IMR-90 (cell line): ENCODE measurements around the gene MMP2. TPM values are rescaled to one million over a fixed set of nuclear protein-coding genes. Genes with fewer than 3 reads are reported as not detected.

Source experiments
- ATAC-seq: fragments of 200-7000 bp; cut with Tn5 transposase; 2 replicates; pipeline ENCODE4 v1.9.1; 2020; ENCODE audit warnings: low read depth, mild to moderate bottlenecking, moderate library complexity
- BruUV-seq: library from RNA; stranded (reverse); fragments of 400-500 nt; replicated peaks from 2 replicates; lab custom pipeline; 2021; lab: Mats Ljungman, UMichigan
- CTCF ChIA-PET: fragments of 300-600 bp; formaldehyde crosslinking; extraction: SDS; loops from one replicate; lab custom pipeline; 2021; ENCODE audit warnings: antibody characterized with exemption; lab: Yijun Ruan, JAX
- POLR2A ChIA-PET: fragments of 300-600 bp; sonication (Branson Sonifier 250); formaldehyde crosslinking; loops from one replicate; lab custom pipeline; 2022; ENCODE audit warnings: antibody characterized with exemption; ENCODE audit not compliant: unreplicated experiment; lab: Charles Lee
- DNase-seq: peaks from one replicate; pipeline ENCODE4 v3.0.0; 2013
- H2AFZ ChIP-seq: replicated peaks from 2 replicates; pipeline ENCODE3; 2013; ENCODE audit warnings: low read length, mild to moderate bottlenecking; ENCODE audit not compliant: poor library complexity
- H2AK5ac ChIP-seq: 2 replicates; pipeline ENCODE4 v1.6.1; 2013; ENCODE audit warnings: low read depth, low read length, inconsistent platforms
- H2AK9ac ChIP-seq: replicated peaks from 2 replicates; pipeline ENCODE3; 2013; ENCODE audit warnings: mild to moderate bottlenecking, low read depth, low read length, moderate library complexity; ENCODE audit not compliant: poor library complexity
- H2BK120ac ChIP-seq: 2 replicates; pipeline ENCODE4 v1.6.1; 2013; ENCODE audit warnings: low read depth, low read length, inconsistent platforms
- H2BK15ac ChIP-seq: 3 replicates; pipeline ENCODE4 v1.6.1; 2013; ENCODE audit warnings: low read depth, low read length, inconsistent platforms
- H2BK20ac ChIP-seq: 2 replicates; pipeline ENCODE4 v1.6.1; 2013; ENCODE audit warnings: low read depth, mild to moderate bottlenecking, inconsistent platforms, low read length, moderate library complexity
- H2BK5ac ChIP-seq: 2 replicates; pipeline ENCODE4 v1.6.1; 2013; ENCODE audit warnings: mild to moderate bottlenecking, low read depth, low read length, inconsistent platforms; ENCODE audit not compliant: poor library complexity, severe bottlenecking
- H3K14ac ChIP-seq: replicated peaks from 2 replicates; pipeline ENCODE4 v1.6.1; 2013; ENCODE audit warnings: low read depth, low read length, inconsistent platforms
- H3K18ac ChIP-seq: 2 replicates; pipeline ENCODE4 v1.6.1; 2013; ENCODE audit warnings: low read depth, low read length, control low read depth
- H3K23ac ChIP-seq: 2 replicates; pipeline ENCODE4 v1.6.1; 2013; ENCODE audit warnings: low read depth, low read length, inconsistent platforms
- H3K27ac ChIP-seq: 2 replicates; pipeline ENCODE4 v1.5.1; 2013; ENCODE audit warnings: mild to moderate bottlenecking, control low read depth, low read length; ENCODE audit not compliant: insufficient read depth
- H3K27me3 ChIP-seq: 2 replicates; pipeline ENCODE4 v1.6.1; 2013; ENCODE audit warnings: low read length; ENCODE audit not compliant: control insufficient read depth, insufficient read depth
- H3K36me3 ChIP-seq: 2 replicates; pipeline ENCODE4 v1.6.1; 2013; ENCODE audit warnings: low read length, mixed read lengths; ENCODE audit not compliant: control insufficient read depth, insufficient read depth
- H3K4ac ChIP-seq: 2 replicates; pipeline ENCODE4 v1.6.1; 2013; ENCODE audit warnings: low read depth, low read length, inconsistent platforms
- H3K4me1 ChIP-seq: 2 replicates; pipeline ENCODE4 v1.6.1; 2013; ENCODE audit warnings: low read length, mixed read lengths; ENCODE audit not compliant: control insufficient read depth, insufficient read depth
- H3K4me2 ChIP-seq: 2 replicates; pipeline ENCODE4 v1.6.1; 2013; ENCODE audit warnings: low read depth, mild to moderate bottlenecking, control low read depth, low read length, moderate library complexity
- H3K4me3 ChIP-seq: 2 replicates; pipeline ENCODE4 v1.5.1; 2013; ENCODE audit warnings: low read depth, mild to moderate bottlenecking, control low read depth, low read length, moderate library complexity; ENCODE audit not compliant: insufficient read depth
- H3K56ac ChIP-seq: 2 replicates; pipeline ENCODE4 v1.6.1; 2013; ENCODE audit warnings: low read length, inconsistent platforms; ENCODE audit not compliant: insufficient read depth; ENCODE audit errors: extremely low read depth
- H3K79me1 ChIP-seq, 2 experiments: 2 replicates each; pipeline ENCODE4 v1.6.1; 2013; ENCODE audit warnings: low read length in 2 of 2, inconsistent platforms in 1 of 2, low read depth in 1 of 2
- H3K9ac ChIP-seq: 2 replicates; pipeline ENCODE4 v1.6.1; 2013; ENCODE audit warnings: low read depth, low read length, control low read depth
- H3K9me1 ChIP-seq: 2 replicates; pipeline ENCODE4 v1.6.1; 2013; ENCODE audit warnings: low read length, inconsistent platforms; ENCODE audit not compliant: insufficient read depth
- H3K9me3 ChIP-seq: 2 replicates; pipeline ENCODE4 v1.6.1; 2013; ENCODE audit warnings: low read length; ENCODE audit not compliant: control insufficient read depth, insufficient read depth
- H4K20me1 ChIP-seq: 2 replicates; pipeline ENCODE4 v1.6.1; 2013; ENCODE audit warnings: low read length, inconsistent platforms; ENCODE audit not compliant: insufficient read depth
- H4K5ac ChIP-seq: 2 replicates; pipeline ENCODE4 v1.6.1; 2013; ENCODE audit warnings: mild to moderate bottlenecking, low read depth, low read length, control low read depth
- H4K8ac ChIP-seq, 2 experiments: 2 replicates each; pipeline ENCODE4 v1.6.1; 2013; ENCODE audit warnings: low read depth in 2 of 2, low read length in 2 of 2, control low read depth in 1 of 2, inconsistent platforms in 1 of 2
- H4K91ac ChIP-seq: 2 replicates; pipeline ENCODE4 v1.6.1; 2013; ENCODE audit warnings: low read depth, low read length, inconsistent platforms; ENCODE audit not compliant: insufficient read depth
- CEBPB ChIP-seq: IDR thresholded peaks from 2 replicates; pipeline ENCODE4 v1.6.1; 2012; ENCODE audit warnings: low read depth, low read length, improper control_type of control experiment
- FOS ChIP-seq: fragments of 150-350 bp; IDR thresholded peaks from 2 replicates; pipeline ENCODE4 v1.6.1; 2016; ENCODE audit warnings: low read depth, low read length
- WGBS, 2 experiments: methylation state at CpG; one replicate each; pipeline versions ENCODE4 v1.1.5 to v1.1.7; 2013; ENCODE audit warnings: missing lambda C conversion rate in 2 of 2; ENCODE audit not compliant: insufficient read length in 1 of 2; ENCODE audit errors: extremely low coverage in 2 of 2; 5-methylcytosine and 5-hydroxymethylcytosine counted together
- dilution Hi-C: fragments of 300-500 bp; cut with HindIII; formaldehyde crosslinking; loops from one replicate; pipeline ENCODE4 v1.14.3; 2018; ENCODE audit warnings: low sequenced_read_pairs; ENCODE audit not compliant: unreplicated experiment
- in situ Hi-C: fragments of 300-500 bp; cut with MboI; formaldehyde crosslinking; loops from 3 replicates; pipeline ENCODE4 v1.14.3; 2019; ENCODE audit warnings: low sequenced_read_pairs, inconsistent platforms, mixed read lengths
- intact Hi-C: fragments of 100-400 bp; cut with micrococcal nuclease; formaldehyde crosslinking; loops from 2 replicates; pipeline ENCODE4 v1.10.0; 2022
- polyA plus RNA-seq, 3 experiments: library from polyadenylated mRNA; depleted of rRNA; stranded (reverse); fragments of >200 nt; gene quantifications; 2 replicates each; pipeline ENCODE4 v1.2.3, GENCODE V29; 2012; ENCODE audit warnings: low replicate concordance in 1 of 3
- total RNA-seq: library from RNA; depleted of rRNA; stranded (reverse); fragments of >200 nt; gene quantifications from 2 replicates; pipeline ENCODE4 v1.2.3, GENCODE V29; 2012; rRNA removed
- TF ChIP-seq, protein P1 (sequence below): fragments of 150-350 bp; IDR thresholded peaks from 2 replicates; pipeline ENCODE4 v1.6.1; 2017; ENCODE audit warnings: mild to moderate bottlenecking, antibody characterized with exemption, low read length, low read depth
- TF ChIP-seq, protein P2 (sequence below): conservative IDR thresholded peaks from 2 replicates; pipeline ENCODE4 v1.5.1; 2012; ENCODE audit warnings: mild to moderate bottlenecking, low read depth, low read length, improper control_type of control experiment

MMP2 gene
- total and polyA plus RNA-seq, 2 of the 4 experiments (the other 2 are of a cell fraction), result 240 to 574 TPM

DNA sequence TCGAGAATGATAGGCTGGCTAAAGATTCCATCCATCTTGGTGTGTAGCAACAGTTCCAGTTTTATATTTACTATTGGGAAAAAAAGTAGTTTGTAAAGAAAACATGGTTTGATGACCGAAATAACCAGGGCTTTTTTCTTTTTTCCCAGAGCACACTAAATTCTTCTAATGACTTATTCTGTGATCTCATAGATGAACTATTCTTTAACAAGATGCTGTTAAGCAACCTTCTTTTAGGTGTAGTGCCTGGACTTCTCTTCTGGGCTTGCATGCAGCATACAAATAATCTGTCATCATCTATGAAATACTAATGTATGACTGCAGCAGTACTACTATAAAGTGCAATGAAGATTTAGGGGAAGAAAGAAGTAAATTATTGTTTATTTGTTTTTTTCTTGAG lies 76.4 kb downstream of the MMP2 start:
- Histone ChIP-seq H3K27ac (no peak overlapping the region), H4K91ac (no peak overlapping the region), H4K8ac (no peak overlapping the region), H2BK15ac (no peak overlapping the region), H2AFZ (no peak overlapping the region), H3K79me1 (no peaks in the 10 kb centered on the region), H3K56ac (no peak overlapping the region), H2BK120ac (no peak overlapping the region), H2AK5ac (no peak overlapping the region), H3K4me2 (no peak overlapping the region), H3K9ac (no peak overlapping the region), H3K23ac (no peak overlapping the region), H2BK20ac (no peak overlapping the region), H3K27me3 (no peaks in the 10 kb centered on the region), H4K5ac (no peak overlapping the region), H3K9me3 (peaks cover 4% of the 10 kb centered on the region; the same call in 1 of the 2 replicates), H3K4ac (no peak overlapping the region), H3K36me3 (no peaks in the 10 kb centered on the region), H3K9me1 (no peaks in the 10 kb centered on the region), H3K4me1 (peaks cover 1% of the 10 kb centered on the region), H3K4me3 (no peak overlapping the region), H3K14ac (no peak overlapping the region), H3K18ac (peak overlapping the region; percentile 15; the same call in 1 of the 2 replicates), H4K20me1 (peaks cover 5% of the 10 kb centered on the region; the same call in 1 of the 2 replicates), H2AK9ac (no peak overlapping the region), H2BK5ac (no peak overlapping the region)
- ChIA-PET CTCF (interaction anchor here (0.7 kb wide), 1 partner anchor 86 kb away, joined by 3 read pairs; no protein-coding TSS in a partner anchor), POLR2A (no interaction called here)
- DNase-seq, result peak; percentile 35
- intact Hi-C loops (no loop called here), dilution Hi-C loops (no loop called here), in situ Hi-C loops (no loop called here)
- TF ChIP-seq, protein P1, sequence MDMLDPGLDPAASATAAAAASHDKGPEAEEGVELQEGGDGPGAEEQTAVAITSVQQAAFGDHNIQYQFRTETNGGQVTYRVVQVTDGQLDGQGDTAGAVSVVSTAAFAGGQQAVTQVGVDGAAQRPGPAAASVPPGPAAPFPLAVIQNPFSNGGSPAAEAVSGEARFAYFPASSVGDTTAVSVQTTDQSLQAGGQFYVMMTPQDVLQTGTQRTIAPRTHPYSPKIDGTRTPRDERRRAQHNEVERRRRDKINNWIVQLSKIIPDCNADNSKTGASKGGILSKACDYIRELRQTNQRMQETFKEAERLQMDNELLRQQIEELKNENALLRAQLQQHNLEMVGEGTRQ, result no peak
- TF ChIP-seq FOS, result no peak
- TF ChIP-seq CEBPB, result peak; percentile 57; the same call in 1 of the 2 replicates
- TF ChIP-seq, protein P2, sequence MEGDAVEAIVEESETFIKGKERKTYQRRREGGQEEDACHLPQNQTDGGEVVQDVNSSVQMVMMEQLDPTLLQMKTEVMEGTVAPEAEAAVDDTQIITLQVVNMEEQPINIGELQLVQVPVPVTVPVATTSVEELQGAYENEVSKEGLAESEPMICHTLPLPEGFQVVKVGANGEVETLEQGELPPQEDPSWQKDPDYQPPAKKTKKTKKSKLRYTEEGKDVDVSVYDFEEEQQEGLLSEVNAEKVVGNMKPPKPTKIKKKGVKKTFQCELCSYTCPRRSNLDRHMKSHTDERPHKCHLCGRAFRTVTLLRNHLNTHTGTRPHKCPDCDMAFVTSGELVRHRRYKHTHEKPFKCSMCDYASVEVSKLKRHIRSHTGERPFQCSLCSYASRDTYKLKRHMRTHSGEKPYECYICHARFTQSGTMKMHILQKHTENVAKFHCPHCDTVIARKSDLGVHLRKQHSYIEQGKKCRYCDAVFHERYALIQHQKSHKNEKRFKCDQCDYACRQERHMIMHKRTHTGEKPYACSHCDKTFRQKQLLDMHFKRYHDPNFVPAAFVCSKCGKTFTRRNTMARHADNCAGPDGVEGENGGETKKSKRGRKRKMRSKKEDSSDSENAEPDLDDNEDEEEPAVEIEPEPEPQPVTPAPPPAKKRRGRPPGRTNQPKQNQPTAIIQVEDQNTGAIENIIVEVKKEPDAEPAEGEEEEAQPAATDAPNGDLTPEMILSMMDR, result no peak
- BruUV-seq, result no TSS peak
- ATAC-seq, result no peak
- WGBS, 2 experiments, result no CpG with 5 or more reads among the region's 2 CpGs

Other genes with a start within 250 kb of the MMP2 start
- not detected in 2 replicates for gene IRX6, start 155.0 kb upstream of the MMP2 start, total RNA-seq
- gene IRX6, start 155.0 kb upstream of the MMP2 start, polyA plus RNA-seq (2012; rRNA removed), result not detected in 2 replicates
- 8.6 and 15.6 TPM in 2 replicates for gene LPCAT2, start 29.9 kb downstream of the MMP2 start, total RNA-seq
- gene LPCAT2, start 29.9 kb downstream of the MMP2 start, polyA plus RNA-seq (2012; rRNA removed), result 6.0 and 8.7 TPM in 2 replicates
- gene CAPNS2, start 87.5 kb downstream of the MMP2 start, total RNA-seq, result 0.56 and 0.72 TPM in 2 replicates
- gene CAPNS2, start 87.5 kb downstream of the MMP2 start, polyA plus RNA-seq (2012; rRNA removed), result 0.09 TPM in 1 of 2 replicates, not detected in the other
- gene SLC6A2, start 176.8 kb downstream of the MMP2 start, total RNA-seq, result not detected in 2 replicates
- gene SLC6A2, start 176.8 kb downstream of the MMP2 start, polyA plus RNA-seq (2012; rRNA removed), result not detected in 2 replicates